Chondrocyte (in vitro differentiated cells): ENCODE measurements around the gene ARMH4. TPM values are rescaled to one million over a fixed set of nuclear protein-coding genes. Genes with fewer than 3 reads are reported as not detected.

Source experiments
- DNase-seq: peaks from one replicate; pipeline ENCODE4 v3.0.0; 2021; ENCODE audit warnings: mixed read lengths, low spot score
- H3K27ac Mint-ChIP-seq: one replicate; pipeline ENCODE4 v1.8.0; 2021; ENCODE audit warnings: mild to moderate bottlenecking, moderate library complexity, mixed read lengths; ENCODE audit not compliant: unreplicated experiment
- H3K27me3 Mint-ChIP-seq: 2 replicates; pipeline ENCODE4 v1.8.0; 2021; ENCODE audit warnings: low read depth, mixed read lengths
- H3K36me3 Mint-ChIP-seq: 2 replicates; pipeline ENCODE4 v1.8.0; 2021; ENCODE audit warnings: low read depth, mixed read lengths
- H3K4me1 Mint-ChIP-seq: 2 replicates; pipeline ENCODE4 v1.8.0; 2021; ENCODE audit warnings: low read depth, mild to moderate bottlenecking, mixed read lengths
- H3K4me3 Mint-ChIP-seq: one replicate; pipeline ENCODE4 v1.8.0; 2021; ENCODE audit warnings: mild to moderate bottlenecking, moderate library complexity, mixed read lengths; ENCODE audit not compliant: unreplicated experiment
- H3K9me3 Mint-ChIP-seq: 2 replicates; pipeline ENCODE4 v1.8.0; 2021; ENCODE audit warnings: low read depth, mixed read lengths
- total RNA-seq: library from RNA; stranded (reverse); gene quantifications from 3 replicates; pipeline ENCODE4 v1.2.1, GENCODE V29; 2021
- TF ChIP-seq, protein P1 (sequence below): fragments of 200-600 bp; sonication (generic); IDR thresholded peaks from 2 replicates; pipeline ENCODE4 v1.5.0; 2021; ENCODE audit warnings: antibody characterized with exemption, mild to moderate bottlenecking, moderate library complexity

Gene ARMH4
- total RNA-seq, 1 donor from 2014 or later, result 23.3 TPM

DNA sequence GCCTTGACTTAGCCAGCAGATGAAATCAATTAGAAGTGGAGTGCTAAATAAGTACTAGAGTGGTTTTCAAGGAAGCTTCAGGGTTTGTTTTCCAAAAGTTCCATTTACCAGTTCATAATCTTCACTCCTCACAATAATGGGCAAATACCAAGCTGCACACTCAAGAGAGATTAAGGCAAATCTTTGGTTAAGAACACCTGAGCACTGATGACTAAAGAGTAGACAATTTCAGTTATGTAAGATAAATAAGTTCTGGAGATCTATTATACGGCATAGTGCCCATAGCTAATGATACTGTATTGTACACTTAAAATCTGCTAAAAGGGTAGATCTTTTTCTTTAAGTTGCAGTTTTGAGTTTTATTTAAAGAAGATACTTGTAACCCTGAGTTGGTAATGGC lies 125.0 kb downstream of the ARMH4 start:
- Mint-ChIP-seq H3K4me1 (no peaks in the 10 kb centered on the region), H3K9me3 (no peaks in the 10 kb centered on the region), H3K36me3 (no peaks in the 10 kb centered on the region), H3K27me3 (no peaks in the 10 kb centered on the region), H3K4me3 (no peak overlapping the region), H3K27ac (no peak overlapping the region)
- no peak for DNase-seq
- TF ChIP-seq, protein P1, sequence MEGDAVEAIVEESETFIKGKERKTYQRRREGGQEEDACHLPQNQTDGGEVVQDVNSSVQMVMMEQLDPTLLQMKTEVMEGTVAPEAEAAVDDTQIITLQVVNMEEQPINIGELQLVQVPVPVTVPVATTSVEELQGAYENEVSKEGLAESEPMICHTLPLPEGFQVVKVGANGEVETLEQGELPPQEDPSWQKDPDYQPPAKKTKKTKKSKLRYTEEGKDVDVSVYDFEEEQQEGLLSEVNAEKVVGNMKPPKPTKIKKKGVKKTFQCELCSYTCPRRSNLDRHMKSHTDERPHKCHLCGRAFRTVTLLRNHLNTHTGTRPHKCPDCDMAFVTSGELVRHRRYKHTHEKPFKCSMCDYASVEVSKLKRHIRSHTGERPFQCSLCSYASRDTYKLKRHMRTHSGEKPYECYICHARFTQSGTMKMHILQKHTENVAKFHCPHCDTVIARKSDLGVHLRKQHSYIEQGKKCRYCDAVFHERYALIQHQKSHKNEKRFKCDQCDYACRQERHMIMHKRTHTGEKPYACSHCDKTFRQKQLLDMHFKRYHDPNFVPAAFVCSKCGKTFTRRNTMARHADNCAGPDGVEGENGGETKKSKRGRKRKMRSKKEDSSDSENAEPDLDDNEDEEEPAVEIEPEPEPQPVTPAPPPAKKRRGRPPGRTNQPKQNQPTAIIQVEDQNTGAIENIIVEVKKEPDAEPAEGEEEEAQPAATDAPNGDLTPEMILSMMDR, result no peak

- TF ChIP-seq, protein P1, result no peak
- Mint-ChIP-seq H3K27me3 (no peaks in the 10 kb centered on the region), H3K4me1 (no peaks in the 10 kb centered on the region), H3K4me3 (no peak overlapping the region), H3K36me3 (no peaks in the 10 kb centered on the region), H3K9me3 (no peaks in the 10 kb centered on the region), H3K27ac (no peak overlapping the region)
- no peak for DNase-seq
Observed at GRCh38 chr14:58026219-58026618, 125.8 kb downstream of the ARMH4 start.

- H3K27me3 Mint-ChIP-seq, result no peaks in the 10 kb centered on the region
- H3K36me3 Mint-ChIP-seq, result no peaks in the 10 kb centered on the region
- TF ChIP-seq, protein P1, result no peak
- H3K9me3 Mint-ChIP-seq, result peaks cover 5% of the 10 kb centered on the region
- H3K4me1 Mint-ChIP-seq, result no peaks in the 10 kb centered on the region
- DNase-seq, result no peak
- H3K4me3 Mint-ChIP-seq, result no peak overlapping the region
- H3K27ac Mint-ChIP-seq, result no peak overlapping the region
Observed at GRCh38 chr14:58014778-58015177, 137.2 kb downstream of the ARMH4 start.

DNA sequence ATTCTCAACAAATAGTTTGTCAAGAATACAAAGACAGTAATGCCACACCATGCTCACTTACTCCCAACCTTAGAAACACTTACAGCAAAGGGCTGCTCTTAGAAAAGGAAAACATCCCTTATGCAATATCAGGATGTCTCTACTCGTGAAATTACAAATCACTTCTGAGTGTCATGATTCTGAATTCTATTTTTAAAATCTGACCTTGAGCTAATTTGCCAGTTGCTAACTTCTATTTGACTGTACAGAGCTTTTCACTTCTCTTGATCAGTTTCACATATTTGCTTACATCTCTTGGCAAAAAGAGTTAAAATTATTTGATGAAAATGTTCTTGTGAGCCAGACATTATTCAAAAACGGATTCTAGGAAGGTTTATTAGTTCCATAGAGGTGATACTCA lies 149.4 kb downstream of the ARMH4 start:
- no peaks in the 10 kb centered on the region for H3K27me3 Mint-ChIP-seq
- no peaks in the 10 kb centered on the region for H3K4me1 Mint-ChIP-seq
- DNase-seq, result no peak
- no peaks in the 10 kb centered on the region for H3K9me3 Mint-ChIP-seq
- H3K36me3 Mint-ChIP-seq, result peaks cover 3% of the 10 kb centered on the region
- H3K27ac Mint-ChIP-seq, result no peak overlapping the region
- TF ChIP-seq, protein P1, result no peak
- H3K4me3 Mint-ChIP-seq, result no peak overlapping the region

DNA sequence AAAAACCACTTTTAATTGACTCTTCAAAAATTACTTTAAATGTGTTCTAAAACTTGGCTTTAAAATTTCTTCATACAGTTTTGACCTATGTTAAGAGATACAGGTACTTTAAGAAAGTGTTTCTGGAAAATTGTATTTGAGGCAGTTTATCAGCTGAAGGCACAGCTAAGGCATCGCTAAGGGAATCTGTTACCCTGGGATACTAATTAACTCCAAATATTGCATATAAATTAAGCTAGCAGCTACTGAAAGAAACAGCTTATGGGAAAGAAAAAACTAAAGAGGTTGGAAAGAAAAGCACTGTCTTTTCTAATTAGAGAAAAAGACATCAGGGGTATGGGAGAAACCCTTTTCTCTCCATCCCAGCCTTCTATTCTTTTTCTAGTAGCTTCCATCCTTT lies 152.0 kb downstream of the ARMH4 start:
- H3K4me1 Mint-ChIP-seq, result no peaks in the 10 kb centered on the region
- no peak overlapping the region for H3K4me3 Mint-ChIP-seq
- no peak for DNase-seq
- H3K9me3 Mint-ChIP-seq, result no peaks in the 10 kb centered on the region
- no peaks in the 10 kb centered on the region for H3K27me3 Mint-ChIP-seq
- H3K36me3 Mint-ChIP-seq, result peaks cover 3% of the 10 kb centered on the region
- TF ChIP-seq, protein P1, result no peak
- no peak overlapping the region for H3K27ac Mint-ChIP-seq
